ENCODE data around the gene SMYD3. TPM values are rescaled to one million over a fixed set of nuclear protein-coding genes. Genes with fewer than 3 reads are reported as not detected.

The SMYD3 gene
- total and polyA plus RNA-seq, 9 of the 15 experiments (the other 6 are each of a cell fraction or from before 2014, with no cell fraction given), result 128 to 440 (median 197) TPM

- TF ChIP-seq, protein P1, sequence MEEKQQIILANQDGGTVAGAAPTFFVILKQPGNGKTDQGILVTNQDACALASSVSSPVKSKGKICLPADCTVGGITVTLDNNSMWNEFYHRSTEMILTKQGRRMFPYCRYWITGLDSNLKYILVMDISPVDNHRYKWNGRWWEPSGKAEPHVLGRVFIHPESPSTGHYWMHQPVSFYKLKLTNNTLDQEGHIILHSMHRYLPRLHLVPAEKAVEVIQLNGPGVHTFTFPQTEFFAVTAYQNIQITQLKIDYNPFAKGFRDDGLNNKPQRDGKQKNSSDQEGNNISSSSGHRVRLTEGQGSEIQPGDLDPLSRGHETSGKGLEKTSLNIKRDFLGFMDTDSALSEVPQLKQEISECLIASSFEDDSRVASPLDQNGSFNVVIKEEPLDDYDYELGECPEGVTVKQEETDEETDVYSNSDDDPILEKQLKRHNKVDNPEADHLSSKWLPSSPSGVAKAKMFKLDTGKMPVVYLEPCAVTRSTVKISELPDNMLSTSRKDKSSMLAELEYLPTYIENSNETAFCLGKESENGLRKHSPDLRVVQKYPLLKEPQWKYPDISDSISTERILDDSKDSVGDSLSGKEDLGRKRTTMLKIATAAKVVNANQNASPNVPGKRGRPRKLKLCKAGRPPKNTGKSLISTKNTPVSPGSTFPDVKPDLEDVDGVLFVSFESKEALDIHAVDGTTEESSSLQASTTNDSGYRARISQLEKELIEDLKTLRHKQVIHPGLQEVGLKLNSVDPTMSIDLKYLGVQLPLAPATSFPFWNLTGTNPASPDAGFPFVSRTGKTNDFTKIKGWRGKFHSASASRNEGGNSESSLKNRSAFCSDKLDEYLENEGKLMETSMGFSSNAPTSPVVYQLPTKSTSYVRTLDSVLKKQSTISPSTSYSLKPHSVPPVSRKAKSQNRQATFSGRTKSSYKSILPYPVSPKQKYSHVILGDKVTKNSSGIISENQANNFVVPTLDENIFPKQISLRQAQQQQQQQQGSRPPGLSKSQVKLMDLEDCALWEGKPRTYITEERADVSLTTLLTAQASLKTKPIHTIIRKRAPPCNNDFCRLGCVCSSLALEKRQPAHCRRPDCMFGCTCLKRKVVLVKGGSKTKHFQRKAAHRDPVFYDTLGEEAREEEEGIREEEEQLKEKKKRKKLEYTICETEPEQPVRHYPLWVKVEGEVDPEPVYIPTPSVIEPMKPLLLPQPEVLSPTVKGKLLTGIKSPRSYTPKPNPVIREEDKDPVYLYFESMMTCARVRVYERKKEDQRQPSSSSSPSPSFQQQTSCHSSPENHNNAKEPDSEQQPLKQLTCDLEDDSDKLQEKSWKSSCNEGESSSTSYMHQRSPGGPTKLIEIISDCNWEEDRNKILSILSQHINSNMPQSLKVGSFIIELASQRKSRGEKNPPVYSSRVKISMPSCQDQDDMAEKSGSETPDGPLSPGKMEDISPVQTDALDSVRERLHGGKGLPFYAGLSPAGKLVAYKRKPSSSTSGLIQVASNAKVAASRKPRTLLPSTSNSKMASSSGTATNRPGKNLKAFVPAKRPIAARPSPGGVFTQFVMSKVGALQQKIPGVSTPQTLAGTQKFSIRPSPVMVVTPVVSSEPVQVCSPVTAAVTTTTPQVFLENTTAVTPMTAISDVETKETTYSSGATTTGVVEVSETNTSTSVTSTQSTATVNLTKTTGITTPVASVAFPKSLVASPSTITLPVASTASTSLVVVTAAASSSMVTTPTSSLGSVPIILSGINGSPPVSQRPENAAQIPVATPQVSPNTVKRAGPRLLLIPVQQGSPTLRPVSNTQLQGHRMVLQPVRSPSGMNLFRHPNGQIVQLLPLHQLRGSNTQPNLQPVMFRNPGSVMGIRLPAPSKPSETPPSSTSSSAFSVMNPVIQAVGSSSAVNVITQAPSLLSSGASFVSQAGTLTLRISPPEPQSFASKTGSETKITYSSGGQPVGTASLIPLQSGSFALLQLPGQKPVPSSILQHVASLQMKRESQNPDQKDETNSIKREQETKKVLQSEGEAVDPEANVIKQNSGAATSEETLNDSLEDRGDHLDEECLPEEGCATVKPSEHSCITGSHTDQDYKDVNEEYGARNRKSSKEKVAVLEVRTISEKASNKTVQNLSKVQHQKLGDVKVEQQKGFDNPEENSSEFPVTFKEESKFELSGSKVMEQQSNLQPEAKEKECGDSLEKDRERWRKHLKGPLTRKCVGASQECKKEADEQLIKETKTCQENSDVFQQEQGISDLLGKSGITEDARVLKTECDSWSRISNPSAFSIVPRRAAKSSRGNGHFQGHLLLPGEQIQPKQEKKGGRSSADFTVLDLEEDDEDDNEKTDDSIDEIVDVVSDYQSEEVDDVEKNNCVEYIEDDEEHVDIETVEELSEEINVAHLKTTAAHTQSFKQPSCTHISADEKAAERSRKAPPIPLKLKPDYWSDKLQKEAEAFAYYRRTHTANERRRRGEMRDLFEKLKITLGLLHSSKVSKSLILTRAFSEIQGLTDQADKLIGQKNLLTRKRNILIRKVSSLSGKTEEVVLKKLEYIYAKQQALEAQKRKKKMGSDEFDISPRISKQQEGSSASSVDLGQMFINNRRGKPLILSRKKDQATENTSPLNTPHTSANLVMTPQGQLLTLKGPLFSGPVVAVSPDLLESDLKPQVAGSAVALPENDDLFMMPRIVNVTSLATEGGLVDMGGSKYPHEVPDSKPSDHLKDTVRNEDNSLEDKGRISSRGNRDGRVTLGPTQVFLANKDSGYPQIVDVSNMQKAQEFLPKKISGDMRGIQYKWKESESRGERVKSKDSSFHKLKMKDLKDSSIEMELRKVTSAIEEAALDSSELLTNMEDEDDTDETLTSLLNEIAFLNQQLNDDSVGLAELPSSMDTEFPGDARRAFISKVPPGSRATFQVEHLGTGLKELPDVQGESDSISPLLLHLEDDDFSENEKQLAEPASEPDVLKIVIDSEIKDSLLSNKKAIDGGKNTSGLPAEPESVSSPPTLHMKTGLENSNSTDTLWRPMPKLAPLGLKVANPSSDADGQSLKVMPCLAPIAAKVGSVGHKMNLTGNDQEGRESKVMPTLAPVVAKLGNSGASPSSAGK (IDR thresholded peaks at IDR 0.05), result 0 out of 2 replicates have a peak, but pooled peaks have one; percentile 6
- TF ChIP-seq ZNF274 (IDR thresholded peaks at IDR 0.05; ENCODE audit: borderline replicate concordance, low read depth, low read length) (no peak), ZNF146 (CRISPR knock-in tag; IDR thresholded peaks at IDR 0.05; ENCODE audit: unreplicated experiment) (no peak), CXXC5 (CRISPR knock-in tag; IDR thresholded peaks at IDR 0.05) (peak; percentile 79), TBL1XR1 (IDR thresholded peaks at IDR 0.05; ENCODE audit: low read length in 2 of 2) (peak in 1 of 2 experiments; percentile 28; a peak in 1 of 4 replicates), CBX8 (IDR thresholded peaks at IDR 0.05; ENCODE audit: borderline replicate concordance, extremely low read depth, low read depth, low read length, poor library complexity, severe bottlenecking) (no peak)
- TF ChIP-seq, protein P2, sequence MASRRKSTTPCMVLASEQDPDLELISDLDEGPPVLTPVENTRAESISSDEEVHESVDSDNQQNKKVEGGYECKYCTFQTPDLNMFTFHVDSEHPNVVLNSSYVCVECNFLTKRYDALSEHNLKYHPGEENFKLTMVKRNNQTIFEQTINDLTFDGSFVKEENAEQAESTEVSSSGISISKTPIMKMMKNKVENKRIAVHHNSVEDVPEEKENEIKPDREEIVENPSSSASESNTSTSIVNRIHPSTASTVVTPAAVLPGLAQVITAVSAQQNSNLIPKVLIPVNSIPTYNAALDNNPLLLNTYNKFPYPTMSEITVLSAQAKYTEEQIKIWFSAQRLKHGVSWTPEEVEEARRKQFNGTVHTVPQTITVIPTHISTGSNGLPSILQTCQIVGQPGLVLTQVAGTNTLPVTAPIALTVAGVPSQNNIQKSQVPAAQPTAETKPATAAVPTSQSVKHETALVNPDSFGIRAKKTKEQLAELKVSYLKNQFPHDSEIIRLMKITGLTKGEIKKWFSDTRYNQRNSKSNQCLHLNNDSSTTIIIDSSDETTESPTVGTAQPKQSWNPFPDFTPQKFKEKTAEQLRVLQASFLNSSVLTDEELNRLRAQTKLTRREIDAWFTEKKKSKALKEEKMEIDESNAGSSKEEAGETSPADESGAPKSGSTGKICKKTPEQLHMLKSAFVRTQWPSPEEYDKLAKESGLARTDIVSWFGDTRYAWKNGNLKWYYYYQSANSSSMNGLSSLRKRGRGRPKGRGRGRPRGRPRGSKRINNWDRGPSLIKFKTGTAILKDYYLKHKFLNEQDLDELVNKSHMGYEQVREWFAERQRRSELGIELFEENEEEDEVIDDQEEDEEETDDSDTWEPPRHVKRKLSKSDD (conservative IDR thresholded peaks at IDR 0.05; ENCODE audit: low read length), result no peak
- TF ChIP-seq, protein P3, sequence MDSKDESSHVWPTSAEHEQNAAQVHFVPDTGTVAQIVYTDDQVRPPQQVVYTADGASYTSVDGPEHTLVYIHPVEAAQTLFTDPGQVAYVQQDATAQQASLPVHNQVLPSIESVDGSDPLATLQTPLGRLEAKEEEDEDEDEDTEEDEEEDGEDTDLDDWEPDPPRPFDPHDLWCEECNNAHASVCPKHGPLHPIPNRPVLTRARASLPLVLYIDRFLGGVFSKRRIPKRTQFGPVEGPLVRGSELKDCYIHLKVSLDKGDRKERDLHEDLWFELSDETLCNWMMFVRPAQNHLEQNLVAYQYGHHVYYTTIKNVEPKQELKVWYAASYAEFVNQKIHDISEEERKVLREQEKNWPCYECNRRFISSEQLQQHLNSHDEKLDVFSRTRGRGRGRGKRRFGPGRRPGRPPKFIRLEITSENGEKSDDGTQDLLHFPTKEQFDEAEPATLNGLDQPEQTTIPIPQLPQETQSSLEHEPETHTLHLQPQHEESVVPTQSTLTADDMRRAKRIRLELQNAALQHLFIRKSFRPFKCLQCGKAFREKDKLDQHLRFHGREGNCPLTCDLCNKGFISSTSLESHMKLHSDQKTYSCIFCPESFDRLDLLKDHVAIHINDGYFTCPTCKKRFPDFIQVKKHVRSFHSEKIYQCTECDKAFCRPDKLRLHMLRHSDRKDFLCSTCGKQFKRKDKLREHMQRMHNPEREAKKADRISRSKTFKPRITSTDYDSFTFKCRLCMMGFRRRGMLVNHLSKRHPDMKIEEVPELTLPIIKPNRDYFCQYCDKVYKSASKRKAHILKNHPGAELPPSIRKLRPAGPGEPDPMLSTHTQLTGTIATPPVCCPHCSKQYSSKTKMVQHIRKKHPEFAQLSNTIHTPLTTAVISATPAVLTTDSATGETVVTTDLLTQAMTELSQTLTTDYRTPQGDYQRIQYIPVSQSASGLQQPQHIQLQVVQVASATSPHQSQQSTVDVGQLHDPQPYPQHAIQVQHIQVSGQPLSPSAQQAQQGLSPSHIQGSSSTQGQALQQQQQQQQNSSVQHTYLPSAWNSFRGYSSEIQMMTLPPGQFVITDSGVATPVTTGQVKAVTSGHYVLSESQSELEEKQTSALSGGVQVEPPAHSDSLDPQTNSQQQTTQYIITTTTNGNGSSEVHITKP (IDR thresholded peaks at IDR 0.05; ENCODE audit: partially characterized antibody), result peak; percentile 13
Observed at GRCh38 chr1:246142320-246142893, 364.7 kb downstream of the SMYD3 start (continued).

Data from K562 (cell line).